SK-N-SH (cell line): Measurements from ENCODE around the gene PAIP1. TPM values are rescaled to one million over a fixed set of nuclear protein-coding genes. Genes with fewer than 3 reads are reported as not detected.

Experiments
- CTCF ChIA-PET: fragments of 300-600, 350-600 bp; formaldehyde crosslinking; extraction: SDS; loops from one replicate; lab custom pipeline; 2021; lab: Yijun Ruan, JAX
- POLR2A ChIA-PET: fragments of 350-600 bp; sonication (Branson Sonifier 250); formaldehyde crosslinking; extraction: SDS; loops from one replicate; lab custom pipeline; 2020; ENCODE audit warnings: antibody characterized with exemption, inconsistent platforms; lab: Yijun Ruan, JAX
- DNase-seq: peaks from one replicate; pipeline ENCODE4 v3.0.0; 2012
- H2AFZ ChIP-seq: fragments of 200-600 bp; sonication (generic); 2 replicates; pipeline ENCODE4 v1.8.1; 2016; ENCODE audit warnings: antibody characterized with exemption, mild to moderate bottlenecking, low read depth
- H3F3A ChIP-seq: fragments of 200-600 bp; sonication (generic); replicated peaks from 2 replicates; pipeline ENCODE3; 2016; ENCODE audit warnings: antibody characterized with exemption, mild to moderate bottlenecking; ENCODE audit not compliant: insufficient read depth
- H3K27ac ChIP-seq, 2 experiments: fragments of 200-500 bp in 1 of 2; fragments of 200-600 bp in 1 of 2; sonication (Bioruptor generic) in 1 of 2; sonication (generic), shearing (Covaris generic) in 1 of 2; 2 replicates each; pipeline versions ENCODE4 v1.5.1 to v1.6.1; 2014 to 2016; ENCODE audit warnings: low read depth in 2 of 2, inconsistent platforms in 1 of 2, low read length in 1 of 2, mild to moderate bottlenecking in 1 of 2, mixed read lengths in 1 of 2
- H3K27me3 ChIP-seq: fragments of 200-600 bp; sonication (generic), shearing (Covaris generic); 2 replicates; pipeline ENCODE4 v1.6.1; 2016; ENCODE audit warnings: mixed run types; ENCODE audit not compliant: insufficient read depth
- H3K36me3 ChIP-seq, 2 experiments: fragments of 200-500 bp in 1 of 2; fragments of 200-600 bp in 1 of 2; sonication (Bioruptor generic) in 1 of 2; sonication (generic) in 1 of 2; replicated peaks in 1 of 2; 2 replicates each; pipeline versions ENCODE3 to v1.5.1; 2014 to 2016; ENCODE audit warnings: low read length in 1 of 2, mild to moderate bottlenecking in 1 of 2; ENCODE audit not compliant: insufficient read depth in 2 of 2, control insufficient read depth in 1 of 2
- H3K4me1 ChIP-seq, 2 experiments: fragments of 200-500 bp in 1 of 2; fragments of 200-600 bp in 1 of 2; sonication (Bioruptor generic) in 1 of 2; sonication (generic), shearing (Covaris generic) in 1 of 2; 2 replicates each; pipeline versions ENCODE4 v1.5.1 to v1.6.1; 2014 to 2016; ENCODE audit warnings: low read depth in 1 of 2, low read length in 1 of 2, mixed run types in 1 of 2; ENCODE audit not compliant: insufficient read depth in 2 of 2, control insufficient read depth in 1 of 2
- H3K4me2 ChIP-seq: fragments of 200-600 bp; sonication (generic), shearing (Covaris generic); 2 replicates; pipeline ENCODE4 v1.6.1; 2017; ENCODE audit warnings: mixed run types
- H3K4me3 ChIP-seq, 2 experiments: fragments of 200-500 bp in 1 of 2; fragments of 200-600 bp in 1 of 2; sonication (Bioruptor generic) in 1 of 2; sonication (generic), shearing (Covaris generic) in 1 of 2; 2 replicates each; pipeline versions ENCODE4 v1.5.1 to v1.8.1; 2014 to 2016; ENCODE audit warnings: low read depth in 2 of 2, inconsistent platforms in 1 of 2, low read length in 1 of 2, mild to moderate bottlenecking in 1 of 2, mixed read lengths in 1 of 2, moderate library complexity in 1 of 2
- H3K79me2 ChIP-seq: fragments of 200-600 bp; sonication (generic); 2 replicates; pipeline ENCODE4 v1.8.1; 2017; ENCODE audit warnings: mild to moderate bottlenecking; ENCODE audit not compliant: insufficient read depth
- H3K9ac ChIP-seq: fragments of 200-600 bp; sonication (generic); 2 replicates; pipeline ENCODE4 v1.6.1; 2017; ENCODE audit warnings: mixed run types
- H3K9me2 ChIP-seq: fragments of 200-600 bp; sonication (generic); 2 replicates; pipeline ENCODE4 v1.6.1; 2017; ENCODE audit warnings: mixed run types
- H3K9me3 ChIP-seq: fragments of 200-600 bp; sonication (generic); 2 replicates; pipeline ENCODE4 v1.6.1; 2017; ENCODE audit warnings: mixed run types, mild to moderate bottlenecking, moderate library complexity
- H4K20me1 ChIP-seq: fragments of 200-600 bp; sonication (generic); 2 replicates; pipeline ENCODE4 v1.6.1; 2017; ENCODE audit warnings: mild to moderate bottlenecking, mixed run types; ENCODE audit not compliant: insufficient read depth
- CHD2 ChIP-seq: fragments of 150-350 bp; IDR thresholded peaks from 2 replicates; pipeline ENCODE4 v1.6.1; 2018; ENCODE audit warnings: low read length; ENCODE audit not compliant: partially characterized antibody
- ELF1 ChIP-seq: IDR thresholded peaks from 2 replicates; pipeline ENCODE4 v1.4.0; 2012
- EP300 ChIP-seq, 2 experiments: IDR thresholded peaks; 2 replicates each; pipeline versions ENCODE4 v1.4.0 to v1.6.1; 2012; ENCODE audit warnings: borderline replicate concordance in 1 of 2, low read depth in 1 of 2, low read length in 1 of 2
- EZH2phosphoT487 ChIP-seq: fragments of 200-600 bp; sonication (generic); IDR thresholded peaks from 2 replicates; pipeline ENCODE4 v1.6.1; 2017; ENCODE audit warnings: low read depth, mixed run types, mild to moderate bottlenecking, antibody characterized with exemption, moderate library complexity, borderline replicate concordance
- FOSL2 ChIP-seq: IDR thresholded peaks from 2 replicates; pipeline ENCODE4 v1.4.0; 2012; ENCODE audit warnings: low read depth, mild to moderate bottlenecking, moderate library complexity, borderline replicate concordance
- GABPA ChIP-seq: IDR thresholded peaks from 2 replicates; pipeline ENCODE4 v1.4.0; 2012; ENCODE audit warnings: low read depth, mild to moderate bottlenecking
- JUND ChIP-seq: IDR thresholded peaks from 2 replicates; pipeline ENCODE4 v1.4.0; 2012
- MEF2A ChIP-seq: IDR thresholded peaks from 2 replicates; pipeline ENCODE4 v1.4.0; 2012; ENCODE audit warnings: low read depth, borderline replicate concordance
- NFIC ChIP-seq: IDR thresholded peaks from 2 replicates; pipeline ENCODE4 v1.4.0; 2012; ENCODE audit warnings: borderline replicate concordance
- RFX5 ChIP-seq: IDR thresholded peaks from 2 replicates; pipeline ENCODE4 v1.6.1; 2012; ENCODE audit warnings: mild to moderate bottlenecking, improper control_type of control experiment, low read length
- SIN3A ChIP-seq: IDR thresholded peaks from 2 replicates; pipeline ENCODE4 v1.6.1; 2012; ENCODE audit warnings: low read depth, mild to moderate bottlenecking, low read length, moderate library complexity, borderline replicate concordance
- TEAD4 ChIP-seq: IDR thresholded peaks from 2 replicates; pipeline ENCODE4 v1.4.0; 2012; ENCODE audit warnings: mild to moderate bottlenecking, borderline replicate concordance; ENCODE audit not compliant: insufficient read depth
- WGBS: methylation state at CpG from one replicate; pipeline ENCODE4 v1.1.6; 2017; ENCODE audit warnings: low lambda C conversion rate; 5-methylcytosine and 5-hydroxymethylcytosine counted together
- polyA plus RNA-seq, 3 experiments: library from polyadenylated mRNA; depleted of rRNA; stranded (reverse); fragments of >200 nt; gene quantifications; 2 replicates each; pipeline ENCODE4 v1.2.3, GENCODE V29; 2012
- TF ChIP-seq, protein P1 (sequence below): IDR thresholded peaks from 2 replicates; pipeline ENCODE4 v1.4.0; 2012; ENCODE audit warnings: low read depth, borderline replicate concordance
- TF ChIP-seq, protein P2 (sequence below): IDR thresholded peaks from 2 replicates; pipeline ENCODE4; 2012
- TF ChIP-seq, protein P3 (sequence below): fragments of 200-600 bp; sonication (generic); IDR thresholded peaks from 2 replicates; pipeline ENCODE4 v1.6.1; 2017; ENCODE audit warnings: antibody characterized with exemption, mild to moderate bottlenecking, moderate library complexity
- TF ChIP-seq, protein P4 (sequence below): fragments of 150-350 bp; IDR thresholded peaks from 2 replicates; pipeline ENCODE4 v1.6.1; 2016; ENCODE audit warnings: mild to moderate bottlenecking, low read depth, low read length
- TF ChIP-seq, protein P5 (sequence below): IDR thresholded peaks from 2 replicates; pipeline ENCODE4 v1.4.0; 2012; ENCODE audit warnings: low read depth, borderline replicate concordance

PAIP1 gene
- polyA plus RNA-seq, 1 of the 3 experiments (the other 2 are of a cell fraction): 70.0 TPM

DNA sequence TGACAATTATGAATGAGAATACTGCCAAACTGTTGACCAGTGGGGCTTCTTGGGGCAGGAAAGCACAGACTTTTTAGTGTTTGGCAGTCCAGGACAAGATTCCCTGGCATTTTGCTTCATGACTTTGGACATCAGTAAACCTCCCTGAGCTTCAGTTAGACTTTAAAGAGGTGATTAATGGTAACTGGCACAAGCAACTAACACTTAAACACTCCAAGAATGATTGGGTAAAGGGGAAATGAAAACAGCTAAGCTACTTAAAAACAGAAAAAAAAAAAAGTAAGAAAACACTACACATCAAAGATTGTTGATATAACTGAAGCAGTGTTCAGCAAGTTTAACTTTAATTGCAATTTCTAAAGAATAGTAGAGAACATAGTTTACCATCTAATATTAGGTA, 13.4 kb downstream of the PAIP1 start (continued):
- TF ChIP-seq, protein P1, sequence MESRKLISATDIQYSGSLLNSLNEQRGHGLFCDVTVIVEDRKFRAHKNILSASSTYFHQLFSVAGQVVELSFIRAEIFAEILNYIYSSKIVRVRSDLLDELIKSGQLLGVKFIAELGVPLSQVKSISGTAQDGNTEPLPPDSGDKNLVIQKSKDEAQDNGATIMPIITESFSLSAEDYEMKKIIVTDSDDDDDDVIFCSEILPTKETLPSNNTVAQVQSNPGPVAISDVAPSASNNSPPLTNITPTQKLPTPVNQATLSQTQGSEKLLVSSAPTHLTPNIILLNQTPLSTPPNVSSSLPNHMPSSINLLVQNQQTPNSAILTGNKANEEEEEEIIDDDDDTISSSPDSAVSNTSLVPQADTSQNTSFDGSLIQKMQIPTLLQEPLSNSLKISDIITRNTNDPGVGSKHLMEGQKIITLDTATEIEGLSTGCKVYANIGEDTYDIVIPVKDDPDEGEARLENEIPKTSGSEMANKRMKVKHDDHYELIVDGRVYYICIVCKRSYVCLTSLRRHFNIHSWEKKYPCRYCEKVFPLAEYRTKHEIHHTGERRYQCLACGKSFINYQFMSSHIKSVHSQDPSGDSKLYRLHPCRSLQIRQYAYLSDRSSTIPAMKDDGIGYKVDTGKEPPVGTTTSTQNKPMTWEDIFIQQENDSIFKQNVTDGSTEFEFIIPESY: no peak
- TF ChIP-seq GABPA (no peak), EZH2phosphoT487 (no peak), NFIC (no peak), CHD2 (no peak), FOSL2 (no peak), ELF1 (no peak)
- TF ChIP-seq, all 33 proteins: peak for 0

DNA sequence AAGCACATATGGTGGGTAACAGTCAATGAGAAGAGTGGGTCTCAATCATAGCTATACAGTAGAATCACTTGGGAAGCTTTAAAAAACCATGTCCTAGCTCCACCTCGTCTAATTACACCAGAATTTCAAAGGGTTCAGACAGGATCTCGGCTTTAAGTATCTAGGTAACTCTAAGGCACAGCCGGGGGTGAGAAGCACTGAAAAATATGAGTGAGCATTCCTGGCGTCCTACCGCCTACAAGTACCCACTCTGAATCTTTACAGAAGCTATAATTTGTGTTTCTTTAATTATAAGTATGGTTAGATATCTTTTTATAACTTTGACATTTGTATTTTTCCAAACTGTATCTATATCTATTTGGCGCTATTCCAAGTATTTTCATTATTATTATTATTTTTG, 16.1 kb downstream of the PAIP1 start:
- Histone ChIP-seq H3K4me3 (no peak overlapping the region), H3F3A (peaks cover 19% of the 10 kb centered on the region)
- no peak for TF ChIP-seq JUND
- TF ChIP-seq, all 33 proteins: peak for 0
- Histone ChIP-seq H4K20me1 (peaks cover 5% of the 10 kb centered on the region; the same call in 1 of the 2 replicates), H3K9me2 (no peaks in the 10 kb centered on the region), H3K27me3 (no peaks in the 10 kb centered on the region), H3K4me1 (no peaks in the 10 kb centered on the region), H3K36me3 (peaks cover 83 to 91% of the 10 kb centered on the region in 2 experiments), H3K79me2 (peaks cover 71% of the 10 kb centered on the region), H3K9ac (no peak overlapping the region), H3K27ac (no peak overlapping the region), H3K9me3 (no peaks in the 10 kb centered on the region), H3K4me2 (no peak overlapping the region), H2AFZ (no peak overlapping the region)
- no peak for DNase-seq
- WGBS: 89% methylated on average over 6 of the region's 6 CpGs
- ChIA-PET CTCF (interaction anchor here (1.2 to 2.4 kb wide), 3 partner anchors 14 to 91 kb away, joined by 3 to 10 read pairs (median 5); partner anchors contain the start of gene TMEM267), POLR2A (no interaction called here)

DNA sequence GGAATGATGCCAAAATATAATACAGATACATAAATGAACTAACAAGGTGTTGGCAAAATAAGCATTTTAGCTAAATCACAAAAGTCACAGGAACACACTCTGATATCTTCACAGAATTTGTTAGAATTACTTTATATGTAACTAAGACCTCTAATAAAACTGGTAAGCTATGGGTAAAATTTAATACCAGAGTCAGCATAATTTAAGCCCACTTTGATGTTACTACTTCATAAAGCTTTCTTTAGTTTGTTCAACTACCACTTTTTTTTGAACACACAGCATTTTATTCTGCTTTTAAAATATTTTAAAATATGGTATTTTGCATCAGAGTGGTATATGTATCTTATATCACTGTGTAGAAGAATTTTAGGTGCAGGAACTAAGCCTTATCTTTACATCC, 19.9 kb downstream of the PAIP1 start:
- Histone ChIP-seq H3F3A (peaks cover 24% of the 10 kb centered on the region), H3K27me3 (no peaks in the 10 kb centered on the region), H3K36me3 (peaks cover 86 to 92% of the 10 kb centered on the region in 2 experiments), H2AFZ (no peak overlapping the region), H3K9ac (no peak overlapping the region), H3K27ac (no peak overlapping the region), H3K9me3 (no peaks in the 10 kb centered on the region), H3K79me2 (peaks cover 42% of the 10 kb centered on the region), H4K20me1 (peaks cover 5% of the 10 kb centered on the region; the same call in 1 of the 2 replicates), H3K9me2 (no peaks in the 10 kb centered on the region), H3K4me2 (no peak overlapping the region), H3K4me1 (no peaks in the 10 kb centered on the region), H3K4me3 (no peak overlapping the region)
- TF ChIP-seq SIN3A: no peak
- TF ChIP-seq, protein P2, sequence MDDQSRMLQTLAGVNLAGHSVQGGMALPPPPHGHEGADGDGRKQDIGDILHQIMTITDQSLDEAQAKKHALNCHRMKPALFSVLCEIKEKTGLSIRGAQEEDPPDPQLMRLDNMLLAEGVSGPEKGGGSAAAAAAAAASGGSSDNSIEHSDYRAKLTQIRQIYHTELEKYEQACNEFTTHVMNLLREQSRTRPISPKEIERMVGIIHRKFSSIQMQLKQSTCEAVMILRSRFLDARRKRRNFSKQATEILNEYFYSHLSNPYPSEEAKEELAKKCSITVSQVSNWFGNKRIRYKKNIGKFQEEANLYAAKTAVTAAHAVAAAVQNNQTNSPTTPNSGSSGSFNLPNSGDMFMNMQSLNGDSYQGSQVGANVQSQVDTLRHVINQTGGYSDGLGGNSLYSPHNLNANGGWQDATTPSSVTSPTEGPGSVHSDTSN: no peak
- no peak for TF ChIP-seq TEAD4
- TF ChIP-seq, protein P3, sequence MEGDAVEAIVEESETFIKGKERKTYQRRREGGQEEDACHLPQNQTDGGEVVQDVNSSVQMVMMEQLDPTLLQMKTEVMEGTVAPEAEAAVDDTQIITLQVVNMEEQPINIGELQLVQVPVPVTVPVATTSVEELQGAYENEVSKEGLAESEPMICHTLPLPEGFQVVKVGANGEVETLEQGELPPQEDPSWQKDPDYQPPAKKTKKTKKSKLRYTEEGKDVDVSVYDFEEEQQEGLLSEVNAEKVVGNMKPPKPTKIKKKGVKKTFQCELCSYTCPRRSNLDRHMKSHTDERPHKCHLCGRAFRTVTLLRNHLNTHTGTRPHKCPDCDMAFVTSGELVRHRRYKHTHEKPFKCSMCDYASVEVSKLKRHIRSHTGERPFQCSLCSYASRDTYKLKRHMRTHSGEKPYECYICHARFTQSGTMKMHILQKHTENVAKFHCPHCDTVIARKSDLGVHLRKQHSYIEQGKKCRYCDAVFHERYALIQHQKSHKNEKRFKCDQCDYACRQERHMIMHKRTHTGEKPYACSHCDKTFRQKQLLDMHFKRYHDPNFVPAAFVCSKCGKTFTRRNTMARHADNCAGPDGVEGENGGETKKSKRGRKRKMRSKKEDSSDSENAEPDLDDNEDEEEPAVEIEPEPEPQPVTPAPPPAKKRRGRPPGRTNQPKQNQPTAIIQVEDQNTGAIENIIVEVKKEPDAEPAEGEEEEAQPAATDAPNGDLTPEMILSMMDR: no peak
- TF ChIP-seq GABPA: no peak
- TF ChIP-seq, protein P4, sequence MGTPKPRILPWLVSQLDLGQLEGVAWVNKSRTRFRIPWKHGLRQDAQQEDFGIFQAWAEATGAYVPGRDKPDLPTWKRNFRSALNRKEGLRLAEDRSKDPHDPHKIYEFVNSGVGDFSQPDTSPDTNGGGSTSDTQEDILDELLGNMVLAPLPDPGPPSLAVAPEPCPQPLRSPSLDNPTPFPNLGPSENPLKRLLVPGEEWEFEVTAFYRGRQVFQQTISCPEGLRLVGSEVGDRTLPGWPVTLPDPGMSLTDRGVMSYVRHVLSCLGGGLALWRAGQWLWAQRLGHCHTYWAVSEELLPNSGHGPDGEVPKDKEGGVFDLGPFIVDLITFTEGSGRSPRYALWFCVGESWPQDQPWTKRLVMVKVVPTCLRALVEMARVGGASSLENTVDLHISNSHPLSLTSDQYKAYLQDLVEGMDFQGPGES: no peak
- TF ChIP-seq MEF2A: no peak
- TF ChIP-seq, protein P1: no peak
- TF ChIP-seq, protein P5, sequence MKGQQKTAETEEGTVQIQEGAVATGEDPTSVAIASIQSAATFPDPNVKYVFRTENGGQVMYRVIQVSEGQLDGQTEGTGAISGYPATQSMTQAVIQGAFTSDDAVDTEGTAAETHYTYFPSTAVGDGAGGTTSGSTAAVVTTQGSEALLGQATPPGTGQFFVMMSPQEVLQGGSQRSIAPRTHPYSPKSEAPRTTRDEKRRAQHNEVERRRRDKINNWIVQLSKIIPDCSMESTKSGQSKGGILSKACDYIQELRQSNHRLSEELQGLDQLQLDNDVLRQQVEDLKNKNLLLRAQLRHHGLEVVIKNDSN: no peak
- TF ChIP-seq EP300 (IDR thresholded peaks at IDR 0.05; ENCODE audit: borderline replicate concordance in 1 of 2, low read depth in 1 of 2, low read length in 1 of 2): no peak
- TF ChIP-seq JUND: no peak
- no peak for TF ChIP-seq RFX5
- ChIA-PET CTCF (interaction anchor here (1.1 to 1.8 kb wide), 3 partner anchors 17 to 94 kb away, joined by 3 to 4 read pairs (median 3); partner anchors contain the start of gene TMEM267), POLR2A (no interaction called here)
- no peak for DNase-seq
